Fibroblast of lung (primary cell): ENCODE measurements around the gene PACSIN2. TPM values are rescaled to one million over a fixed set of nuclear protein-coding genes. Genes with fewer than 3 reads are reported as not detected.

Experiments
- DNase-seq, 2 donors: peaks; one replicate each; pipeline versions ENCODE4 v3.0.0 to v3.0.0-alpha.2; 2010; ENCODE audit warnings: low read depth in 2 of 2
- H2AFZ ChIP-seq: 2 replicates; pipeline ENCODE4 v1.5.1; 2012; ENCODE audit warnings: low read length, control low read depth, inconsistent platforms
- H3K27ac ChIP-seq: 2 replicates; pipeline ENCODE4 v1.5.1; 2011; ENCODE audit warnings: low read length, control low read depth; ENCODE audit not compliant: insufficient read depth
- H3K27me3 ChIP-seq: 2 replicates; pipeline ENCODE4 v1.5.1; 2011; ENCODE audit warnings: mild to moderate bottlenecking, low read length; ENCODE audit not compliant: control insufficient read depth, insufficient read depth
- H3K36me3 ChIP-seq: 2 replicates; pipeline ENCODE4 v1.5.1; 2011; ENCODE audit warnings: low read length; ENCODE audit not compliant: control insufficient read depth, insufficient read depth
- H3K4me1 ChIP-seq: 2 replicates; pipeline ENCODE4 v1.5.1; 2011; ENCODE audit warnings: low read length; ENCODE audit not compliant: control insufficient read depth, insufficient read depth; ENCODE audit errors: extremely low read depth
- H3K4me2 ChIP-seq: 2 replicates; pipeline ENCODE4 v1.5.1; 2011; ENCODE audit warnings: low read length, control low read depth; ENCODE audit not compliant: insufficient read depth; ENCODE audit errors: extremely low read depth
- H3K4me3 ChIP-seq, 4 experiments: fragments of 200-600 bp in 1 of 4; sonication (generic) in 1 of 4; replicated peaks in 1 of 4; 2 replicates each; pipeline ENCODE4 v1.5.1; 2011 to 2016; ENCODE audit warnings: low read length in 4 of 4, low read depth in 3 of 4, mild to moderate bottlenecking in 3 of 4, control low read depth in 2 of 4, inconsistent platforms in 1 of 4, mixed read lengths in 1 of 4; ENCODE audit not compliant: insufficient read depth in 1 of 4; ENCODE audit errors: control extremely low read depth in 1 of 4
- H3K79me2 ChIP-seq: 2 replicates; pipeline ENCODE4 v1.5.1; 2012; ENCODE audit warnings: mild to moderate bottlenecking, low read length, inconsistent platforms; ENCODE audit not compliant: control insufficient read depth, insufficient read depth
- H3K9ac ChIP-seq: 2 replicates; pipeline ENCODE4 v1.5.1; 2011; ENCODE audit warnings: mild to moderate bottlenecking, low read length, control low read depth; ENCODE audit not compliant: insufficient read depth
- H3K9me3 ChIP-seq: 2 replicates; pipeline ENCODE4 v1.5.1; 2012; ENCODE audit warnings: low read depth, low read length; ENCODE audit not compliant: control insufficient read depth, insufficient read depth
- H4K20me1 ChIP-seq: 2 replicates; pipeline ENCODE4 v1.5.1; 2011; ENCODE audit warnings: low read length; ENCODE audit not compliant: control insufficient read depth, insufficient read depth; ENCODE audit errors: extremely low read depth
- CTCF ChIP-seq, 2 donors: IDR thresholded peaks in 1 of 2; conservative IDR thresholded peaks in 1 of 2; 1 replicate in 1 of 2; 2 replicates in 1 of 2; pipeline ENCODE4 v1.5.1; 2011 to 2012; ENCODE audit warnings: low read length in 2 of 2, control low read depth in 1 of 2, inconsistent platforms in 1 of 2, low read depth in 1 of 2, mild to moderate bottlenecking in 1 of 2
- EZH2 ChIP-seq: IDR thresholded peaks from 2 replicates; pipeline ENCODE4 v1.5.1; 2012; ENCODE audit warnings: low read length, control low read depth, mild to moderate bottlenecking; ENCODE audit errors: missing control alignments
- polyA plus RNA-seq, 2 donors: library from polyadenylated mRNA; depleted of rRNA in 1 of 2; stranded (reverse) in 1 of 2; unstranded in 1 of 2; fragments of >200 nt; gene quantifications; 2 replicates each; pipeline ENCODE4 v1.2.1, GENCODE V29; 2011 to 2012; ENCODE audit warnings: missing spikeins in 1 of 2
- total RNA-seq: library from RNA; depleted of rRNA; stranded (reverse); fragments of >200 nt; gene quantifications from 2 replicates; pipeline ENCODE4 v1.2.1, GENCODE V29; 2014

PACSIN2 gene
- total and polyA plus RNA-seq, 2 donors (not counting 1 experiment from before 2014, with no cell fraction given): 30.1 to 41.4 TPM

GRCh38 chr22:42836026-42836425, 178.9 kb downstream of the PACSIN2 start:
- H3K27me3 ChIP-seq: no peaks in the 10 kb centered on the region
- peaks cover 4% of the 10 kb centered on the region for H3K79me2 ChIP-seq
- H4K20me1 ChIP-seq: no peaks in the 10 kb centered on the region
- no peak overlapping the region for H3K27ac ChIP-seq
- no peaks in the 10 kb centered on the region for H3K9me3 ChIP-seq
- H3K4me2 ChIP-seq: no peak overlapping the region
- H3K4me3 ChIP-seq: no peak overlapping the region
- TF ChIP-seq CTCF (conservative IDR thresholded peaks at IDR 0.05 in 1 of 2, IDR thresholded peaks at IDR 0.05 in 1 of 2; ENCODE audit: low read depth in 1 of 2, low read length in 2 of 2) (no peak), EZH2 (no peak)
- H2AFZ ChIP-seq: no peak overlapping the region
- no peak for DNase-seq
- H3K4me1 ChIP-seq: no peaks in the 10 kb centered on the region
- peaks cover 6% of the 10 kb centered on the region for H3K36me3 ChIP-seq
- H3K9ac ChIP-seq: no peak overlapping the region

GRCh38 chr22:42834177-42834949, 180.6 kb downstream of the PACSIN2 start:
- no peak for DNase-seq
- H4K20me1 ChIP-seq: no peaks in the 10 kb centered on the region
- H3K36me3 ChIP-seq: peaks cover 5% of the 10 kb centered on the region
- no peaks in the 10 kb centered on the region for H3K9me3 ChIP-seq
- H3K9ac ChIP-seq: no peak overlapping the region
- H2AFZ ChIP-seq: no peak overlapping the region
- H3K79me2 ChIP-seq: no peaks in the 10 kb centered on the region
- H3K4me1 ChIP-seq: no peaks in the 10 kb centered on the region
- no peak overlapping the region for H3K4me3 ChIP-seq
- no peak overlapping the region for H3K27ac ChIP-seq
- no peaks in the 10 kb centered on the region for H3K27me3 ChIP-seq
- no peak overlapping the region for H3K4me2 ChIP-seq
- no peak for TF ChIP-seq CTCF (conservative IDR thresholded peaks at IDR 0.05 in 1 of 2, IDR thresholded peaks at IDR 0.05 in 1 of 2; ENCODE audit: low read depth in 1 of 2, low read length in 2 of 2)
- no peak for TF ChIP-seq EZH2

- peaks cover 7% of the 10 kb centered on the region for H3K36me3 ChIP-seq
- no peak overlapping the region for H3K4me2 ChIP-seq
These were observed 181.8 kb downstream of the PACSIN2 start for GRCh38 chr22:42833104-42833503.

More at GRCh38 chr22:42833104-42833503, 181.8 kb downstream of the PACSIN2 start:
- no peak for DNase-seq
- H3K27ac ChIP-seq: no peak overlapping the region
- H3K4me3 ChIP-seq: no peak overlapping the region
- H4K20me1 ChIP-seq: no peaks in the 10 kb centered on the region
- no peaks in the 10 kb centered on the region for H3K27me3 ChIP-seq
- no peaks in the 10 kb centered on the region for H3K9me3 ChIP-seq
- H3K79me2 ChIP-seq: no peaks in the 10 kb centered on the region
- H2AFZ ChIP-seq: no peak overlapping the region
- TF ChIP-seq CTCF (conservative IDR thresholded peaks at IDR 0.05 in 1 of 2, IDR thresholded peaks at IDR 0.05 in 1 of 2; ENCODE audit: low read depth in 1 of 2, low read length in 2 of 2): no peak
- no peak for TF ChIP-seq EZH2
- H3K9ac ChIP-seq: no peak overlapping the region
- no peaks in the 10 kb centered on the region for H3K4me1 ChIP-seq
